Iris pigment epithelial cell (primary cell): ENCODE measurements around the gene EREG.
A peak's percentile ranks its signal among the peaks of the same experiment; 100 is the strongest.
"Not testable (repeated sequence)": the region's sequence is repeated elsewhere in the genome, so short reads cannot be mapped to it uniquely, and the experiment has no call there.

Experiments used
- DNase-seq: peaks from one replicate; pipeline ENCODE4 v3.0.0-alpha.2; 2011; ENCODE audit warnings: low read depth

The EREG gene

GRCh38 chr4:74364652-74365491, at the start of gene EREG:
Gene EREG (plus strand): TSS chr4:74365145. CDS start chr4:74365309, 164 bp downstream.
- peak; percentile 58 for DNase-seq

- DNase-seq: no peak
These were observed 49.6 kb upstream of the EREG start for GRCh38 chr4:74315376-74315775.

- peak; percentile 29 for DNase-seq
These were observed 48.5 kb upstream of the EREG start for GRCh38 chr4:74316397-74316796.

- peak; percentile 32 for DNase-seq
These were observed 47.2 kb upstream of the EREG start for GRCh38 chr4:74317616-74318246.

GRCh38 chr4:74318276-74318675, 46.7 kb upstream of the EREG start:
- DNase-seq: no peak

GRCh38 chr4:74319470-74319869, 45.5 kb upstream of the EREG start:
- no peak for DNase-seq

- DNase-seq: peak; percentile 64
These were observed 44.3 kb upstream of the EREG start for GRCh38 chr4:74320559-74321118.

- no peak for DNase-seq
These were observed 42.6 kb upstream of the EREG start for GRCh38 chr4:74322301-74322700.

- no peak for DNase-seq
These were observed 41.3 kb upstream of the EREG start for GRCh38 chr4:74323663-74324062.

- no peak for DNase-seq
These were observed 40.7 kb upstream of the EREG start for GRCh38 chr4:74324262-74324661.

GRCh38 chr4:74325886-74326285, 39.1 kb upstream of the EREG start:
- DNase-seq: no peak

- no peak for DNase-seq
These were observed 37.2 kb upstream of the EREG start for GRCh38 chr4:74327762-74328161.

GRCh38 chr4:74328501-74328900, 36.4 kb upstream of the EREG start:
- DNase-seq: no peak

GRCh38 chr4:74329307-74329706, 35.6 kb upstream of the EREG start:
- no peak for DNase-seq

- peak; percentile 22 for DNase-seq
These were observed 34.6 kb upstream of the EREG start for GRCh38 chr4:74330295-74330750.

- DNase-seq: no peak
These were observed 33.7 kb upstream of the EREG start for GRCh38 chr4:74331252-74331651.

- DNase-seq: no peak
These were observed 33.0 kb upstream of the EREG start for GRCh38 chr4:74331944-74332343.

GRCh38 chr4:74334636-74335035, 30.3 kb upstream of the EREG start:
- DNase-seq: no peak

- no peak for DNase-seq
These were observed 29.5 kb upstream of the EREG start for GRCh38 chr4:74335341-74336021.

- DNase-seq: peak; percentile 25
These were observed 26.1 kb upstream of the EREG start for GRCh38 chr4:74338792-74339333.

- DNase-seq: no peak
These were observed 25.4 kb upstream of the EREG start for GRCh38 chr4:74339501-74339900.

- DNase-seq: not testable (repeated sequence)
These were observed 24.5 kb upstream of the EREG start for GRCh38 chr4:74340421-74340820.
